HepG2 (cell line): ENCODE results near the gene USP10. TPM values are rescaled to one million over a fixed set of nuclear protein-coding genes. Genes with fewer than 3 reads are reported as not detected.
A peak's percentile ranks its signal among the peaks of the same experiment; 100 is the strongest.

Source experiments
- BORCS8-MEF2B ChIP-seq: sonication (generic); formaldehyde crosslinking; IDR thresholded peaks from 2 replicates; pipeline ENCODE4 v1.8.0; 2022; ENCODE audit warnings: mild to moderate bottlenecking, missing genetic modification reagents
- DR1 ChIP-seq: sonication (generic); formaldehyde crosslinking; IDR thresholded peaks from 2 replicates; pipeline ENCODE4 v1.8.0; 2021; ENCODE audit warnings: mild to moderate bottlenecking, missing genetic modification reagents, inconsistent platforms
- FOXA3 ChIP-seq: IDR thresholded peaks from 2 replicates; pipeline ENCODE4 v1.6.1; 2016; ENCODE audit warnings: missing genetic modification reagents, missing compliant biosample characterization
- GZF1 ChIP-seq: sonication (generic); formaldehyde crosslinking; IDR thresholded peaks from 2 replicates; pipeline ENCODE4 v1.5.1; 2020; ENCODE audit warnings: mild to moderate bottlenecking, missing genetic modification reagents
- HOXA9 ChIP-seq: sonication (generic); formaldehyde crosslinking; IDR thresholded peaks from 2 replicates; pipeline ENCODE4 v1.8.1; 2022; ENCODE audit warnings: missing genetic modification reagents, mild to moderate bottlenecking, moderate library complexity, borderline replicate concordance
- KIAA2018 ChIP-seq: sonication (generic); formaldehyde crosslinking; IDR thresholded peaks from 2 replicates; pipeline ENCODE4 v1.5.0; 2020; ENCODE audit warnings: mild to moderate bottlenecking, missing genetic modification reagents, borderline replicate concordance
- NFKBIZ ChIP-seq: IDR thresholded peaks from 2 replicates; pipeline ENCODE4 v1.6.1; 2018; ENCODE audit warnings: missing genetic modification reagents, missing compliant biosample characterization
- NKX3-1 ChIP-seq: sonication (generic); formaldehyde crosslinking; IDR thresholded peaks from 2 replicates; pipeline ENCODE4 v1.5.0; 2020; ENCODE audit warnings: missing genetic modification reagents
- TEAD3 ChIP-seq: optimal IDR thresholded peaks from 2 replicates; pipeline ENCODE3; 2016; ENCODE audit warnings: borderline replicate concordance
- ZBTB3 ChIP-seq: sonication (generic); formaldehyde crosslinking; IDR thresholded peaks from 2 replicates; pipeline ENCODE4 v1.4.0; 2020; ENCODE audit warnings: low read depth, mild to moderate bottlenecking, moderate library complexity, missing genetic modification reagents, borderline replicate concordance
- ZNF605 ChIP-seq: sonication (generic); formaldehyde crosslinking; IDR thresholded peaks from 2 replicates; pipeline ENCODE4 v1.8.0; 2022; ENCODE audit warnings: mild to moderate bottlenecking, missing genetic modification reagents
- ZNF780A ChIP-seq: sonication (generic); formaldehyde crosslinking; IDR thresholded peaks from 2 replicates; pipeline ENCODE4 v1.8.0; 2022; ENCODE audit warnings: mild to moderate bottlenecking, missing genetic modification reagents, moderate library complexity
- polyA plus RNA-seq, 8 experiments: library from polyadenylated mRNA; depleted of rRNA in 3 of 8; stranded (reverse) in 7 of 8; unstranded in 1 of 8; fragments of >200 nt; fragmentation: Illumina TruSeq in 4 of 8; extraction: Trizol in 4 of 8; gene quantifications; 2 replicates each; pipeline versions ENCODE4 v1.2.1 to v1.2.3, GENCODE V29; 2011 to 2016; ENCODE audit warnings: low read depth in 4 of 8, missing spikeins in 1 of 8, mixed read lengths in 1 of 8; ENCODE audit not compliant: insufficient read depth in 1 of 8
- total RNA-seq, 5 experiments: library from RNA; depleted of rRNA; stranded (reverse); fragments of >200 nt; fragmentation: Illumina TruSeq; extraction: Trizol; gene quantifications; 2 replicates each; pipeline ENCODE4 v1.2.3, GENCODE V29; 2016; ENCODE audit warnings: low read depth in 1 of 5
- TF ChIP-seq, protein P1 (sequence below): sonication (generic); formaldehyde crosslinking; IDR thresholded peaks from 2 replicates; pipeline ENCODE4 v1.8.1; 2023; ENCODE audit warnings: mild to moderate bottlenecking, missing genetic modification reagents
- TF ChIP-seq, protein P2 (sequence below): sonication (generic); formaldehyde crosslinking; IDR thresholded peaks from 2 replicates; pipeline ENCODE4 v1.4.0; 2020; ENCODE audit warnings: missing genetic modification reagents, low read depth, mild to moderate bottlenecking, borderline replicate concordance
- TF ChIP-seq, protein P3 (sequence below): sonication (generic); formaldehyde crosslinking; IDR thresholded peaks from 2 replicates; pipeline ENCODE4 v1.4.0; 2020; ENCODE audit warnings: mild to moderate bottlenecking, missing genetic modification reagents, borderline replicate concordance
- TF ChIP-seq, protein P4 (sequence below): sonication (generic); formaldehyde crosslinking; IDR thresholded peaks from 2 replicates; pipeline ENCODE4 v1.5.0; 2020; ENCODE audit warnings: missing genetic modification reagents

Gene USP10
- total and polyA plus RNA-seq, 2 of the 13 experiments (the other 11 are each of a cell fraction or from before 2014, with no cell fraction given) = 79.1 to 122 TPM

GRCh38 chr16:84699712-84700445, at the start of gene USP10 (continued):
- TF ChIP-seq KIAA2018 (CRISPR knock-in tag) (no peak), ZNF605 (CRISPR knock-in tag) (0 out of 2 replicates have a peak, but pooled peaks have one; percentile 15), NKX3-1 (CRISPR knock-in tag) (peak; percentile 18; the same call in 1 of the 2 replicates), ZNF780A (no peak), GZF1 (no peak), DR1 (CRISPR knock-in tag) (peak; percentile 70; the same call in 1 of the 2 replicates), TEAD3 (CRISPR knock-in tag) (no peak), FOXA3 (CRISPR knock-in tag) (peak; percentile 62; the same call in 1 of the 2 replicates), HOXA9 (CRISPR knock-in tag) (no peak; the same call in 1 of the 2 replicates), BORCS8-MEF2B (CRISPR knock-in tag) (0 out of 2 replicates have a peak, but pooled peaks have one; percentile 32), ZBTB3 (no peak), NFKBIZ (no peak; the same call in 1 of the 2 replicates)
- TF ChIP-seq, protein P1, sequence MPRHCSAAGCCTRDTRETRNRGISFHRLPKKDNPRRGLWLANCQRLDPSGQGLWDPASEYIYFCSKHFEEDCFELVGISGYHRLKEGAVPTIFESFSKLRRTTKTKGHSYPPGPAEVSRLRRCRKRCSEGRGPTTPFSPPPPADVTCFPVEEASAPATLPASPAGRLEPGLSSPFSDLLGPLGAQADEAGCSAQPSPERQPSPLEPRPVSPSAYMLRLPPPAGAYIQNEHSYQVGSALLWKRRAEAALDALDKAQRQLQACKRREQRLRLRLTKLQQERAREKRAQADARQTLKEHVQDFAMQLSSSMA (CRISPR knock-in tag) = no peak
- TF ChIP-seq, protein P2, sequence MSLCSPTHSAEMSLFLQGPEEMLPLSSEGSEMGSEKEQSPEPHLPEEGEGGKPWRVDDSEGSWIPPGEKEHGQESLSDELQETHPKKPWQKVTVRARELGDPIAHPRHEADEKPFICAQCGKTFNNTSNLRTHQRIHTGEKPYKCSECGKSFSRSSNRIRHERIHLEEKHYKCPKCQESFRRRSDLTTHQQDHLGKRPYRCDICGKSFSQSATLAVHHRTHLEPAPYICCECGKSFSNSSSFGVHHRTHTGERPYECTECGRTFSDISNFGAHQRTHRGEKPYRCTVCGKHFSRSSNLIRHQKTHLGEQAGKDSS (CRISPR knock-in tag) = peak; percentile 78; the same call in 1 of the 2 replicates
- TF ChIP-seq, protein P3, sequence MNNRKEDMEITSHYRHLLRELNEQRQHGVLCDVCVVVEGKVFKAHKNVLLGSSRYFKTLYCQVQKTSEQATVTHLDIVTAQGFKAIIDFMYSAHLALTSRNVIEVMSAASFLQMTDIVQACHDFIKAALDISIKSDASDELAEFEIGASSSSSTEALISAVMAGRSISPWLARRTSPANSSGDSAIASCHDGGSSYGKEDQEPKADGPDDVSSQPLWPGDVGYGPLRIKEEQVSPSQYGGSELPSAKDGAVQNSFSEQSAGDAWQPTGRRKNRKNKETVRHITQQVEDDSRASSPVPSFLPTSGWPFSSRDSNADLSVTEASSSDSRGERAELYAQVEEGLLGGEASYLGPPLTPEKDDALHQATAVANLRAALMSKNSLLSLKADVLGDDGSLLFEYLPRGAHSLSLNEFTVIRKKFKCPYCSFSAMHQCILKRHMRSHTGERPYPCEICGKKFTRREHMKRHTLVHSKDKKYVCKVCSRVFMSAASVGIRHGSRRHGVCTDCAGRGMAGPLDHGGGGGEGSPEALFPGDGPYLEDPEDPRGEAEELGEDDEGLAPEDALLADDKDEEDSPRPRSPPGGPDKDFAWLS (CRISPR knock-in tag) = no peak
- TF ChIP-seq, protein P4, sequence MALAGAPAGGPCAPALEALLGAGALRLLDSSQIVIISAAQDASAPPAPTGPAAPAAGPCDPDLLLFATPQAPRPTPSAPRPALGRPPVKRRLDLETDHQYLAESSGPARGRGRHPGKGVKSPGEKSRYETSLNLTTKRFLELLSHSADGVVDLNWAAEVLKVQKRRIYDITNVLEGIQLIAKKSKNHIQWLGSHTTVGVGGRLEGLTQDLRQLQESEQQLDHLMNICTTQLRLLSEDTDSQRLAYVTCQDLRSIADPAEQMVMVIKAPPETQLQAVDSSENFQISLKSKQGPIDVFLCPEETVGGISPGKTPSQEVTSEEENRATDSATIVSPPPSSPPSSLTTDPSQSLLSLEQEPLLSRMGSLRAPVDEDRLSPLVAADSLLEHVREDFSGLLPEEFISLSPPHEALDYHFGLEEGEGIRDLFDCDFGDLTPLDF (CRISPR knock-in tag) = no peak
